GM20000 (cell line): ENCODE results near the gene ARHGAP24.
"Not testable (repeated sequence)": the region's sequence is repeated elsewhere in the genome, so short reads cannot be mapped to it uniquely, and the experiment has no call there.

ENCODE experiments used
- DNase-seq: peaks from one replicate; pipeline ENCODE4 v3.0.0; 2012; ENCODE audit warnings: low spot score
- TF ChIP-seq, protein P1 (sequence below): IDR thresholded peaks from 2 replicates; pipeline ENCODE4 v1.5.1; 2012; ENCODE audit warnings: mild to moderate bottlenecking, control low read depth; ENCODE audit errors: extremely low read depth, missing control alignments

The ARHGAP24 gene

DNA sequence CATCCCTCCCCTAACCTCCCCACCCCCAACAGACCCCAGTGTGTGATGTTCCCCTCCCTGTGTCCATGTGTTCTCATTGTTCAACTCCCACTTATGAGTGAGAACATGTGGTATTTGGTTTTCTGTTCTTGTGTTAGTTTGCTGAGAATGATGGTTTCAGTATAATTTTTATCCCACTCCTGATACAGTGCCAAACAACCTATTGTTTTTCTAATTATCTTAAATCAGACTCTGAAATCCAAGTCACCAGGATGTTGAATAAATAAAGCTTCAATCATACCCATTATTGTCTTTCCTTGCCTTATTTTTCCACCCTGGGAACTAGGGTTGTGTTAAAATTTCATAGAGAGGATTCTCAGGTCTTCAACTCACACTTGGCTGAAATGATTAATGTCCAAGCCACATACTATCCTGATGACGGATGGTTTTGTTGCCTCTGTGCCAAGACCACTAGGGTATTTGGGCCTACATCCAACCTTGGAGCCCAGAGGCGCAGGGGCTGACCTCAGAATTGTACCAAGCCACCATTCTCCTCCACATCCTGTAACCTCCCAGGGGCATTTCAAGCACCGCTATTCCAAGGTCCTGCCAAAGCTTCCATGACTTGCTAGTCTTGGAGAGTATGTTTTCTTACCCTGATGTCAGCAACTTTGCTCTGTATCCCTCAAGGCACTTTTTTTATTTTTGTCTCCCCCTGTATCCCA lies 332.4 kb downstream of the ARHGAP24 start:
- TF ChIP-seq, protein P1, sequence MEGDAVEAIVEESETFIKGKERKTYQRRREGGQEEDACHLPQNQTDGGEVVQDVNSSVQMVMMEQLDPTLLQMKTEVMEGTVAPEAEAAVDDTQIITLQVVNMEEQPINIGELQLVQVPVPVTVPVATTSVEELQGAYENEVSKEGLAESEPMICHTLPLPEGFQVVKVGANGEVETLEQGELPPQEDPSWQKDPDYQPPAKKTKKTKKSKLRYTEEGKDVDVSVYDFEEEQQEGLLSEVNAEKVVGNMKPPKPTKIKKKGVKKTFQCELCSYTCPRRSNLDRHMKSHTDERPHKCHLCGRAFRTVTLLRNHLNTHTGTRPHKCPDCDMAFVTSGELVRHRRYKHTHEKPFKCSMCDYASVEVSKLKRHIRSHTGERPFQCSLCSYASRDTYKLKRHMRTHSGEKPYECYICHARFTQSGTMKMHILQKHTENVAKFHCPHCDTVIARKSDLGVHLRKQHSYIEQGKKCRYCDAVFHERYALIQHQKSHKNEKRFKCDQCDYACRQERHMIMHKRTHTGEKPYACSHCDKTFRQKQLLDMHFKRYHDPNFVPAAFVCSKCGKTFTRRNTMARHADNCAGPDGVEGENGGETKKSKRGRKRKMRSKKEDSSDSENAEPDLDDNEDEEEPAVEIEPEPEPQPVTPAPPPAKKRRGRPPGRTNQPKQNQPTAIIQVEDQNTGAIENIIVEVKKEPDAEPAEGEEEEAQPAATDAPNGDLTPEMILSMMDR = no peak
- no peak for DNase-seq

DNA sequence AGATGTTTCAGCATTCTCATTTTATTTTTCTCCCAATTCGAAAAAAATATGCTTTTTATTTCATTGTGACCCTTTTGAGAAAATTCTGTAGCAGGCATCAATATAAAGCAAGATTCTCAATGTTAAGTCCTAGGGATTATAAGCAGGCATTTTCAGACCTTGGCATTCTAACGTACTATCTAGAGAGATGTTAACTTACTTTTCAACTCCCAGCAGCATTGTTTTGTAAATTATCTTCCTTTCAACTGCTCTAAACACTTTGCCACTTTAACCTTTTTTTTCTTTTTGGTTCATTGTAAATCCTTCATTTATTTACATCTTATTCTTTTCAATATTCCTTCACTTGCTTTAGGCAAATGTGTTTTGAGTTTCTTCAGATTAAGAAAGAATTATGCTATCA lies 333.2 kb downstream of the ARHGAP24 start:
- no peak for DNase-seq
- TF ChIP-seq, protein P1 = no peak

DNA sequence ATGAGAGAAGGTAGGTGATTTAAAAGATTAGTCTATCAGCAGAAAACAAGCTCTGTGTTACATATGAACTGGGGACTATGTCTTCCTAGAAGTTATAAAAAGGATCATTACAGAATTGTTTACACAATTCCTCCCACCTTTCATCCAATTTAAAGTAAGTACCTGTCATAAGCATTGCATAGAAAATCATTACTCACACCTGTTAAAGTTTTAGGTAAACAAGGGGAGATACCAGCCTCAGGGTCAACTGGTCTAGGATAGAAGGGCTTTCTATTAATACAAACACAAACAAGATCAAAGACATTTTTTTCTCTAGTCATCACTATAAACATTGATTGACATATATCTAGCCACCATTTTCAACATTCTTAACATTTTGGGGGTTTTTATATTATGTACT lies 333.9 kb downstream of the ARHGAP24 start:
- DNase-seq = no peak
- TF ChIP-seq, protein P1 = no peak

DNA sequence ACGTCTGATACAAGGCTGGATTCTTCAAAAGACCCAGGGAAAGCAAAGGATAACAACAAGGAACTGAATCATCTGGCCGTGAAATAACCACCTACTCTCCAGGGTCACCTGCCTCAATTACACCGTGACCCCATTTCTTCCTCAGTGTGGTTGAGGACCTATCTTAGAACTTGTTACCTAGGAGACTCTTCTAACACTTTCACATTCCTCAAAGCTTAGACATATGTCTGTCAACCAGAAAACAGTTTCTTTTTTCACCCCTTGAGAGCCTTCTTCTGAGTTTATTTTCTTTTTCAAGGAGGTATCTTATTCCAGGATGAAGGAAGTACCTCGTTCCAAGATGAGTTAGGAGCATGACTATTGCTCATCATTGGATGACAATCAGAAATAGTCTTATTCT lies 337.8 kb downstream of the ARHGAP24 start:
- TF ChIP-seq, protein P1 = no peak
- DNase-seq = no peak

DNA sequence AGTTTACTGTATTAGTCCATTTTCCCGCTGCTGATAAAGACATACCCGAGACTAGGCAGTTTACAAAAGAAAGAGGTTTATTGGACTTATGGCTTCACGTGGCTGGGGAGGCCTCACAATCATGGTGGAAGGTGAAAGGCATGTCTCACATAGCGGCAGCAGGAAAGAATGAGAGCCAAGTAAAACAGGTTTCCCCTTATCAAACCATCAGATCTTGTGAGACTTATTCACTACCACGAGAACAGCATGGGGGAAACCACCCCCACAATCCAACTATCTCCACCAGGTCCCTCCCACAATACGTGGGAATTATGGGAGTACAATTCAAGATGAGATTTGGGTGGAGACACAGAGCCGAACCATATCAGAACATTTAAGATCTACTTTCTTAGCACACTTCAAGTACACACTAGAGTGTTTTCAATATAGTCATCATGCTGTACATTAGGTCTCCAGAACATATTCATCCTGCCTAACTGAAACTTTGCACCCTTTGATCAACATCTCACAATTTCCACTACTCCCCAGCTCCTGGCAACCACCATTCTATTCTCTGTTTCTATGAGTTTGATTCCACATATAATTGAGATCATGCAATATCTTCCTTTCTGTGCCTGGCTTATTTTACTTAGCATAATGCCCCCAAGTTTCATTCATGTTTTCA lies 341.0 kb downstream of the ARHGAP24 start:
- no peak for DNase-seq
- TF ChIP-seq, protein P1 = no peak

DNA sequence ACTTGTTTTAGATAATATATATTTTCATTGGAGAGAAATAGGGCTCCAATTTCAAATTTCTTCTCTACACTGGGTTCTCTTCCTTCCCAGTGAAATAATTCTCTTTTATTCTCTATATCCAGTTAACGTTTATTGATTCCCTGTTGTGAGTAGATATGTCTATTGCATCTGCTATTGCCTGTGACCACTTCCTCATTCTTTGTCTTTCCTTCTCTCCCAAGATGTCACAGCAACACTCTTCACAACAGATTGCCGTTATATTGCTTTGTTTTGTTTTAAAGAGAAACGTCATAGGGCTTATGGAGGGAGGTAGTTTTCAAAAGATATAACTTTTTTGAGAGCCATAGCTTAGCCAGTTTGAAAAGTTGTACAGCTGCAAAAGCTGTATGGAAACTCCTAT lies 343.8 kb downstream of the ARHGAP24 start:
- DNase-seq = no peak

DNA sequence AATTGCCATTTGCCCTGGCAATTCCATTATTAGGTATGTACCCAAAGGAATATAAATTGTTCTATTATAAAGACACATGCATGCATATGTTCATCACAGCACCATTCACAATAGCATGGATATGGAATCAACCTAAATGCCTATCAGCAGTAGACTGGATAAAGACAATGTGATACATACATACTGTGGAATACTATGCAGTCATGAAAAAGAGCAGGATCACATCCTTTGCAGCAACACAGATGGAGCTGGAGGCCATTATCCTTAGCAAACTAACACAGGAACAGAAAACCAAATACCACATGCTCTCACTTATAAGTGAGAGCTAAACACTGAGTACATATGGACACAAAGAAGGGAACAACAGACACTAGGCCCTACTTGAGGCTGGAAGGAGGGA lies 345.2 kb downstream of the ARHGAP24 start:
- not testable (repeated sequence) for DNase-seq

More for the DNA sequence above, 343.8 kb downstream of the ARHGAP24 start:
- TF ChIP-seq, protein P1 = no peak
